ENCODE data around the gene CHID1.

- TF ChIP-seq CTCF (IDR thresholded peaks at IDR 0.05), result no peak
- TF ChIP-seq POLR2A (IDR thresholded peaks at IDR 0.05), result no peak
These were observed 24.0 kb downstream of the CHID1 start for GRCh38 chr11:886568-886967.
